Stimulated activated CD8-positive, alpha-beta memory T cell treated with anti-CD3 and anti-CD28 coated beads, Interleukin-4, amount 100 ng/mL, for 4 hours (primary cell): ENCODE results near the gene MARVELD1.

ENCODE experiments used
- DNase-seq, 2 donors: peaks; one replicate each; pipeline ENCODE4 v3.0.0-alpha.2; 2020; ENCODE audit warnings: low read depth in 2 of 2, low spot score in 1 of 2

Gene MARVELD1

GRCh38 chr10:97721871-97722780 is 8.6 kb downstream of the MARVELD1 start:
- DNase-seq = no peak

- DNase-seq = no peak
Measured at GRCh38 chr10:97723001-97723400, 9.5 kb downstream of the MARVELD1 start.

GRCh38 chr10:97724341-97724941 is 10.9 kb downstream of the MARVELD1 start:
- no peak for DNase-seq

DNA sequence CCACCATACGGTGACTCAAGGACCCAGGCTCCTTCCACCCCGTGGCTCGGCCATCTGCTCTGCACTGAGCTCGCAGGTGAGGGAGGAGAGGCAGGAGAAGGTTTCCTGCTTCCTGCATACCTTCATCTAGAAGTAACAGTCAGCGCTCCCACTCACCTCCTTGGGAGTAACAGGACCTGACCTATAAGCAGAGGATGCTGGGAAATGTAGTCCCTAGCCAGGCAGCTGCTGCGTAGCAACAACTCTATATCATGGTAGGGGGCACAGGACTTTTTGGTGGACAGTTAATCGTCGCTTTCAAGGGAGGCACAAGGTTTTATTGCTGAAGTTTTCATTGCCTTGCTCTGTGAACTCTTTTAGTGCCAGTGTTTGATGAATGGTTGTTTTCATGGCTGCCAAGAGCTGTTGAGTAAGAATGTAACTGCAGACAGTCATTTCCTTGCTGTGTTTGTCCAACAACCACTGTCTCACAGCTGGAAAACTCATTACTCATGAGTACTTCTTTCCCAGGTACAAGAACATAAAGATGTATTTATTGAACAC is 13.2 kb downstream of the MARVELD1 start:
- DNase-seq = no peak

DNA sequence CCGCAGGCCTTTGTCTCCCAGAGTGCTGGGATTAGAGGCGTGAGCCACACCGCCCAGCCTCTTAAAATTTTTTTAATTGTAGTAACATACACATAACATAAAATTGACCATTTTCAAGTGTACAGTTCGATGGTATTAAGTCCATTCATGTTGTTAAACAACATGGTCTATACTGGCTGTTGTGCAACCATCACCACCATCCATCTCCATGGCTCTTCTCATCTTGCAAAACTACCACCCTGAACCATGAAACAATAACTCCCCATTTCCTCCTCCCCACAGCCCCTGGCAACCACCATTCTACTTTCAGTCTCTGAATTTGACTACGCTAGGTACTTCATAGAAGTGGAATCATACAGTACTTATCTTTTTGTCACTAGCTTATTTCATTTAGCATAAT is 15.5 kb downstream of the MARVELD1 start:
- DNase-seq = no peak

DNA sequence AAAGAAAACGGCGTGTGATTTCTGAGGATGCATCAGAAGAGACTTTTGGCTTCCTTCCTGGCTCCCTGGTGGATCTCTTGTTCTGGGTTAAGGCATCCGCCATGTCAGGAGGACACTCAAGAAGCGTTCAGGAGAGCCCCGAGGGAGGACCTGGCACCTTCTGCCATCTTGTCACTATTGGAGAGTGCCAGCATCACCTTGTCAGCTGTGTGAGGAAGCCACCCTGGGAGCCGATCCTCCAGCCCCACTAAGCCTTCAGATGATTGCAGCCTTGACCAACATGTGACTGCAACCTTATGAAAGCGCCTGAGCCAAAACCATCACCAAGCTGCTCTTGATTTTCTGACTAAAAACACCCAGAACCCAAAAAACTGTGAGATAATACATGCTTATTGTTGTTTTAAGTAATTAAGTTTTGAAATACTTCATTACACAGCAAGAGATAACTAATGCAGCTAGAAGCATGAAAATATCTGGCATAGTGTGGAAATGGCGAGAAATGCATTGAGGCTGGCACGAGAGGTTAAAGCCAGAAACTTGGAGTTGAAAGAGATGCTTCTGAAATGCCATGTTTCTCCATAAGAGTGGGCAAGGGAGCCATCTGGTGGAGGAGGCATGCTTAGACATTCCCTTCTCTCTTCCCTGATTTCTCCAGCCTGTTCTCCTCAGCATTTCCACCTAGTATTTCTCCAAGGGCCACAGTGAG is 18.0 kb downstream of the MARVELD1 start:
- DNase-seq = peak; percentile 15 to 40

DNA sequence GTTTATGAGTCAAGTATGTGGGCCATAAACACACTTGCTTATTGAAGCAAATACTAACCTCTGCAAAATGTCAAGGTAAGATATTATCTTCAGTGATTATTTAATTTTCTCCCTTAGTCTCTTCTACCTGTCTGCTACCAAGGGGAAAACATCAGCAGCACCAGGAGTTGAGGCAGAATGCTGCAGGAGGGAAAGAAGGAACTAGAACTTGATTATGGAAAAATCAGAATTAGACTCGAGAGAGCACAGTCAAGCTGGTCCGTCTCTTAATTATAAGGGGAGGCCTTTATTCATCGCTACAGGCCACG is 18.5 kb downstream of the MARVELD1 start:
- DNase-seq = no peak

GRCh38 chr10:97733256-97733655 is 19.7 kb downstream of the MARVELD1 start:
- no peak for DNase-seq

- DNase-seq = no peak
Measured at GRCh38 chr10:97734021-97734420, 20.5 kb downstream of the MARVELD1 start.

DNA sequence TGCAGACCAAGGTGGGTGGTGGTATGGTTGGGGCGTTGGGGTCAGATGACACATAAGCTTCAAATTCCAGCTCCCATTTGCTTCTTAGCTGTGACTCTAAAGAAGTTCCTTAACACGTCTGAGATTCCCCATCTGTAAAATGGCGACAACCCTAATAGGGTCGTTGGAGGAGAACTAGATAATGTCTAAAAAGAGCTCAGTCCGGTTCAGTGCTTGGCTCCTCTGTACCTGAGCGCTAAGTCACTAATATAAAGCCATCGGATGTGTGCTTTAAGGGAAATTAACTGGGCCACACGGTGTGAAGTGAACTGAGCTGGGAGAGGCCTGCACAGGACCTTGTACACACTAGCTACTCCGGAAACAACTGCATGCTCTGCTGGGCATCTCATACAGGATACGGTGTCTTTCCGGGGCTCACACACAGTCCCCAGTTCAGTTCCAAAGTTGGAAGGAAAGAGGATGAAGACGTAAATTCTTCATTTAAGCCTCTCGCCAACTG is 22.9 kb downstream of the MARVELD1 start:
- no peak for DNase-seq

GRCh38 chr10:97736902-97737769 is 23.6 kb downstream of the MARVELD1 start, which contains the start of gene ZFYVE27:
Gene ZFYVE27 (plus strand): TSS chr10:97737128. CDS start chr10:97738478, 1,350 bp downstream.
- peak; percentile 91 for DNase-seq

DNA sequence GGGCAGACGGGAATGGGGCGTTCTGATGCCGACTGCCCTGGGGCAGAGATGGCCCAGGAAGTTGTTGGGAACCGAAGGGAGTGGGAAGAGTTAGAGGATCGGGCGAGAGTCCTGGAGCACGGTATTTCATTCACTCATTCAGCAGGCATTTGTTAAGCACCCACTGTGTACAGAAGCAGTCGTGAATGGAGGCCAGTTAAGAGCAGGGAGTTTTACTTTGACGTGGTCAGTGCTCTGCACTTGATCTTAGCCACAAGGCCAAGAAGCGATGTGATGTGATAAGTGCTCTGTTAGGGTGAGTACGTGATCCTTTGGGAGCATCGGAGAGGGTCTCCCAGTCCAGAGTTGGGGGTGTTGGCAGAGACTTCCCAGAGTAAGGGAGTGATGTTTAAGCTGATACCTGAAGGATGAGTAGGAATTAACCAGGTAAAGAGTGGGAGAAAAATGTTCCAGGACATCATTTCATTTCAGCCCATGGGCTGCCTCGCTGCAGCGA is 24.3 kb downstream of the MARVELD1 start:
- no peak for DNase-seq

GRCh38 chr10:97738616-97739015 is 25.1 kb downstream of the MARVELD1 start:
- DNase-seq = no peak

DNA sequence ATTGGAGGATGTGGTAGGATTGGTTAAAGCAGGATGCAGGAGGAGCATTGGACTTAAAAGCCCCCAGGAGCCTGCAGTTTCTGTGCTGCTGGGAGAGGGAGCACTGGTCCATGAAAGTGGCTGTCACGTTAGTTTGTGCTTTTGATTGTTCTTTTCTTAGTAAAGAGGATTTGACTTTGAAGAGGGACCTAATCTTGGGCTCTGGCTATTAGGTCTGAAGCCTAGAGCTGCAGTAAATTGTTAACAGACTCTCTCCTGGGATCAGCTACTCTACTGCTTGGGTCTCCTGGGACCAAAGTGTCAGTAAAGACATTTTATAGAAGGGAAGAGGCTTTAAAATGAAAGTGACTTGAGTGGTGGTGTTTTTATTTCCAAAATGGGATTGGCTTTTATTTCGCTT is 27.1 kb downstream of the MARVELD1 start:
- DNase-seq = no peak

- DNase-seq = no peak
Measured at GRCh38 chr10:97743169-97743943, 29.8 kb downstream of the MARVELD1 start.

DNA sequence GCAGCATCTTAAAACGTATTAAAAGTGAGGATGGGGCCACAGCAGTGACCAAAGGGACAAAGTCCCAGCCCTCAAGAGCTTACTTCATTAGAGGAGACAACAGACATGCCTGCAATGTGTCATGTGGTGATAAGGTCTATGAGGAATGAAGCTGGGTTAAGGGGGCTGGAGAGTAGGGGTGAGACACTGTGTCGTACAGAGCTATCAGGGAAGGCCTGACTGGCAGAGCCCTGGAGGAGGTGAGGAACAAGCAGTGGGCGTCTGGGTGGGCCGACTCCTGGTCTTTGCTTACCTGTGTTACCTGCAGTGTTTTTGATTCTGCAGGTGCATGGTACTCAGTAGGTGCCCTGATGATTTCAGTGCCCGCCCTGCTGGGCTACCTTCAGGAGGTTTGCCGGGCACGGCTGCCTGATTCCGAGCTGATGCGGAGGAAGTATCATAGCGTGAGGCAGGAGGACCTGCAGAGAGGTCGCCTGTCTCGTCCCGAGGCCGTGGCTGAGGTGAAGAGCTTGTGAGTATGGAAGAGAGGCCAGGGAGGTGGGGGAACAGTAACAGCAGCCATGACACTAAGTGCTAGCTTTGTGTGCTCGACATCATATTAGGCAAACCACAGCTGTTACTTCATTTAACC is 31.0 kb downstream of the MARVELD1 start:
- DNase-seq = no peak

DNA sequence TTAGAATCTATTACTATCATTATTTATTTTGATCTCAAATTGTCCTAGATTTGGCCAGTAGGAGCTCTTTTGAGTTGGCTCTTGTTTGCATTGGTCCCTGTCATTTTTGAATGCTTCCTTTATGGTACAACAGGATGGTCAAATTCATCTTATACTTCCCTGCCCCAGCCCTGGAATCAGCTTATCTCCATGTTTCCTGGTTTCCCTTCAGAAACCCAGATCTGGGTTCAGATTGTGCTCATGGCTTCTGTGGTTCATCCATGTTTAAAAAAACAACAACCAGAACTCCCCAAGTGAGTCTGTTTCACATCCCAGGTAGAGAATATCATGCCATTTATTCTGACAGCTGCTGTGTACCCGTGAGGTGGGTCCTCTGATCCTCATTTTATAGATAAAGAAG is 34.0 kb downstream of the MARVELD1 start:
- DNase-seq = no peak

DNA sequence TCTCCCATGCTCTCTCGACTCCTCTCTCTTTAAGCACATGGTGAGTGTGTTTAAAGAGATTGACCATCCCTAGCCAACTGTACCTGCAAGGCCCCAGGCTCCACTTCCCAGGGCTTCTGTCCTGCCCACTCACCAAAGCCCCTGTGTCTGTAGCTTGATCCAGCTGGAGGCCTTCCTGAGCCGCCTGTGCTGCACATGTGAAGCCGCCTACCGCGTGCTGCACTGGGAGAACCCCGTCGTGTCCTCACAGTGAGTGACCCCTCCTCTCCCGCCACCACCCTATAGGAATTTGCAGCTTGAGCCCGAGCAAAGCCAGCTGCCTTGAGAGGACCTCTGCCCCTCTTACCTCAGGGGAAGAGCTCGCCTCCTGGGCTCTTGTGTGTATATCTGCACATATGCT is 34.6 kb downstream of the MARVELD1 start:
- no peak for DNase-seq

DNA sequence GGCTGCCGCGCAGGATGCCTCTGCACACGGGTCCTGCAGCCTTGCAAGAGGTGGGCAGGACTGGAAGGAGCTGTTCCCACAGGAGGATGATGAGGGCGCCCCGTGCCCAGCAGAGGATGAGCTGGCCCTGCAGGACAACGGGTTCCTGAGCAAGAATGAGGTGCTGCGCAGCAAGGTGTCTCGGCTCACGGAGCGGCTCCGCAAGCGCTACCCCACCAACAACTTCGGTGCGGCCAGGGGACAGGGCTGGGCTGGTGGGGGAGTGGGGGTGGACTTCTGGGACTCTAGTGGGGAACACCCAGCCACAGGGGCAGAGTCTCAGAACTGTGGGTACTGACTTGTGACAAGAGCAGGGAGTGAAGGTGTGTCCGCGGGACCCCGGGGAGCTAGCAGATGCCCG is 39.4 kb downstream of the MARVELD1 start:
- DNase-seq = no peak
